Epithelial cell of alveolus of lung (primary cell): ENCODE measurements around the gene TAS2R16. TPM values are rescaled to one million over a fixed set of nuclear protein-coding genes. Genes with fewer than 3 reads are reported as not detected.

Source experiments
- total RNA-seq: library from RNA; depleted of rRNA; stranded (reverse); fragments of >200 nt; gene quantifications from 2 replicates; pipeline ENCODE4 v1.2.1, GENCODE V29; 2015

Gene TAS2R16, protein sequence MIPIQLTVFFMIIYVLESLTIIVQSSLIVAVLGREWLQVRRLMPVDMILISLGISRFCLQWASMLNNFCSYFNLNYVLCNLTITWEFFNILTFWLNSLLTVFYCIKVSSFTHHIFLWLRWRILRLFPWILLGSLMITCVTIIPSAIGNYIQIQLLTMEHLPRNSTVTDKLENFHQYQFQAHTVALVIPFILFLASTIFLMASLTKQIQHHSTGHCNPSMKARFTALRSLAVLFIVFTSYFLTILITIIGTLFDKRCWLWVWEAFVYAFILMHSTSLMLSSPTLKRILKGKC
- total RNA-seq: not detected in 2 replicates

DNA sequence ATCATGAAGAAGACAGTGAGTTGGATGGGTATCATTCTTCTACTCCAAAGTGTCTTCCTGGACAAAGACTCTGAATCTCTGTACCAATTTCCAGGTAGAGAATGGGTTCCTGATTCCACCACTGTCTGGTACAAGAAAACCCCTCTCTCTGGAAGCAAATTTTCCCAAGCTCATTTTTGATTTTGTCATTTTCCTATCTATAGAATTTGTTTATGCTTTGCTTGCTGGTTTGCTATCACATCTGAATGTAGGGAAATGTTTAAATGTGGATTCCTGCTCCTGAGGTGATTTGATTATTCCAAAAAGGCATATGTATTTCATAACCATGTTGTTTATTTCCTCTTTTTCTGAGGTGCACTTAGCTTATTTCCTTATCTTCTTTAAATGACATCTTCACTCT, at the start of gene TAS2R16:
TSS of gene TAS2R16 (minus strand) at position 101 of the 400 bp plus-strand sequence. CDS start at position 35, 66 bp downstream.

Other genes starting within 250 kb of the TAS2R16 start
- gene CADPS2, start 109.2 kb downstream of the TAS2R16 start, total RNA-seq: 6.2 and 8.8 TPM in 2 replicates
- gene SLC13A1, start 204.3 kb upstream of the TAS2R16 start, total RNA-seq: not detected in 2 replicates